HPDE6-E6E7 (cell line): ENCODE data around the gene CADM2.

Source experiments
- DNase-seq: peaks from one replicate; pipeline ENCODE4 v3.0.0; 2011; ENCODE audit warnings: missing footprints; ENCODE audit errors: extremely low spot score

Gene CADM2

GRCh38 chr3:85189731-85190130 lies 230.9 kb downstream of the CADM2 start:
- no peak for DNase-seq

- no peak for DNase-seq
These were observed 234.8 kb downstream of the CADM2 start for GRCh38 chr3:85193565-85193964.

- DNase-seq: no peak
These were observed 249.9 kb downstream of the CADM2 start for GRCh38 chr3:85208650-85209049.

GRCh38 chr3:85210540-85210939 lies 251.8 kb downstream of the CADM2 start:
- DNase-seq: no peak

- DNase-seq: no peak
These were observed 270.2 kb downstream of the CADM2 start for GRCh38 chr3:85228966-85229365.

- DNase-seq: no peak
These were observed 285.3 kb downstream of the CADM2 start for GRCh38 chr3:85244091-85244490.

GRCh38 chr3:85244519-85244918 lies 285.7 kb downstream of the CADM2 start:
- DNase-seq: no peak

GRCh38 chr3:85251766-85252165 lies 293.0 kb downstream of the CADM2 start:
- DNase-seq: no peak

- no peak for DNase-seq
These were observed 293.9 kb downstream of the CADM2 start for GRCh38 chr3:85252686-85253085.

- no peak for DNase-seq
These were observed 295.9 kb downstream of the CADM2 start for GRCh38 chr3:85254738-85255137.

GRCh38 chr3:85255949-85256348 lies 297.2 kb downstream of the CADM2 start:
- DNase-seq: no peak

- DNase-seq: no peak
These were observed 299.5 kb downstream of the CADM2 start for GRCh38 chr3:85258326-85258725.

- DNase-seq: no peak
These were observed 300.0 kb downstream of the CADM2 start for GRCh38 chr3:85258819-85259218.

- no peak for DNase-seq
These were observed 301.0 kb downstream of the CADM2 start for GRCh38 chr3:85259748-85260147.

GRCh38 chr3:85264381-85264780 lies 305.6 kb downstream of the CADM2 start:
- no peak for DNase-seq

GRCh38 chr3:85270488-85270887 lies 311.7 kb downstream of the CADM2 start:
- no peak for DNase-seq

GRCh38 chr3:85271911-85272310 lies 313.1 kb downstream of the CADM2 start:
- DNase-seq: no peak

- no peak for DNase-seq
These were observed 329.5 kb downstream of the CADM2 start for GRCh38 chr3:85288257-85288656.

GRCh38 chr3:85297291-85297690 lies 338.5 kb downstream of the CADM2 start:
- DNase-seq: no peak

GRCh38 chr3:85298032-85298431 lies 339.2 kb downstream of the CADM2 start:
- no peak for DNase-seq

- no peak for DNase-seq
These were observed 344.4 kb downstream of the CADM2 start for GRCh38 chr3:85303156-85303555.

GRCh38 chr3:85304360-85304964 lies 345.7 kb downstream of the CADM2 start:
- DNase-seq: peak; percentile 0

- no peak for DNase-seq
These were observed 353.5 kb downstream of the CADM2 start for GRCh38 chr3:85312331-85312730.

GRCh38 chr3:85313380-85313779 lies 354.6 kb downstream of the CADM2 start:
- DNase-seq: no peak
